Osteocyte (in vitro differentiated cells): ENCODE measurements around the gene DYNLT2B. TPM values are rescaled to one million over a fixed set of nuclear protein-coding genes. Genes with fewer than 3 reads are reported as not detected.

Experiments
- DNase-seq: peaks from one replicate; pipeline ENCODE4 v3.0.0; 2021; ENCODE audit warnings: mixed read lengths; ENCODE audit not compliant: unreplicated experiment; ENCODE audit errors: extremely low spot score
- H3K27ac Mint-ChIP-seq: one replicate; pipeline ENCODE4 v1.8.0; 2021; ENCODE audit warnings: mild to moderate bottlenecking, mixed read lengths; ENCODE audit not compliant: unreplicated experiment
- H3K27me3 Mint-ChIP-seq: one replicate; pipeline ENCODE4 v1.8.0; 2021; ENCODE audit warnings: mixed read lengths; ENCODE audit not compliant: unreplicated experiment
- H3K36me3 Mint-ChIP-seq: one replicate; pipeline ENCODE4 v1.8.0; 2021; ENCODE audit warnings: mixed read lengths; ENCODE audit not compliant: unreplicated experiment
- H3K4me1 Mint-ChIP-seq: one replicate; pipeline ENCODE4 v1.8.0; 2021; ENCODE audit warnings: mixed read lengths; ENCODE audit not compliant: unreplicated experiment
- H3K4me3 Mint-ChIP-seq: one replicate; pipeline ENCODE4 v1.8.0; 2021; ENCODE audit warnings: mild to moderate bottlenecking, moderate library complexity, mixed read lengths; ENCODE audit not compliant: unreplicated experiment
- H3K9me3 Mint-ChIP-seq: one replicate; pipeline ENCODE4 v1.8.0; 2021; ENCODE audit warnings: mixed read lengths; ENCODE audit not compliant: unreplicated experiment
- total RNA-seq: library from RNA; stranded (reverse); gene quantifications from 2 replicates; pipeline ENCODE4 v1.2.1, GENCODE V29; 2021
- TF ChIP-seq, protein P1 (sequence below): fragments of 200-600 bp; sonication (generic); IDR thresholded peaks from 2 replicates; pipeline ENCODE4 v1.5.0; 2021; ENCODE audit warnings: antibody characterized with exemption, mild to moderate bottlenecking, moderate library complexity

The DYNLT2B gene
- total RNA-seq, 1 donor from 2014 or later, result 19.5 TPM

GRCh38 chr3:196356556-196356955 is 38.5 kb upstream of the DYNLT2B start:
- no peaks in the 10 kb centered on the region for H3K4me1 Mint-ChIP-seq
- DNase-seq, result no peak
- no peaks in the 10 kb centered on the region for H3K9me3 Mint-ChIP-seq
- peaks cover 66% of the 10 kb centered on the region for H3K36me3 Mint-ChIP-seq
- H3K4me3 Mint-ChIP-seq, result no peak overlapping the region
- H3K27me3 Mint-ChIP-seq, result no peaks in the 10 kb centered on the region
- H3K27ac Mint-ChIP-seq, result no peak overlapping the region
- TF ChIP-seq, protein P1, sequence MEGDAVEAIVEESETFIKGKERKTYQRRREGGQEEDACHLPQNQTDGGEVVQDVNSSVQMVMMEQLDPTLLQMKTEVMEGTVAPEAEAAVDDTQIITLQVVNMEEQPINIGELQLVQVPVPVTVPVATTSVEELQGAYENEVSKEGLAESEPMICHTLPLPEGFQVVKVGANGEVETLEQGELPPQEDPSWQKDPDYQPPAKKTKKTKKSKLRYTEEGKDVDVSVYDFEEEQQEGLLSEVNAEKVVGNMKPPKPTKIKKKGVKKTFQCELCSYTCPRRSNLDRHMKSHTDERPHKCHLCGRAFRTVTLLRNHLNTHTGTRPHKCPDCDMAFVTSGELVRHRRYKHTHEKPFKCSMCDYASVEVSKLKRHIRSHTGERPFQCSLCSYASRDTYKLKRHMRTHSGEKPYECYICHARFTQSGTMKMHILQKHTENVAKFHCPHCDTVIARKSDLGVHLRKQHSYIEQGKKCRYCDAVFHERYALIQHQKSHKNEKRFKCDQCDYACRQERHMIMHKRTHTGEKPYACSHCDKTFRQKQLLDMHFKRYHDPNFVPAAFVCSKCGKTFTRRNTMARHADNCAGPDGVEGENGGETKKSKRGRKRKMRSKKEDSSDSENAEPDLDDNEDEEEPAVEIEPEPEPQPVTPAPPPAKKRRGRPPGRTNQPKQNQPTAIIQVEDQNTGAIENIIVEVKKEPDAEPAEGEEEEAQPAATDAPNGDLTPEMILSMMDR, result no peak

GRCh38 chr3:196355668-196356067 is 37.6 kb upstream of the DYNLT2B start:
- TF ChIP-seq, protein P1, result no peak
- H3K4me1 Mint-ChIP-seq, result no peaks in the 10 kb centered on the region
- H3K9me3 Mint-ChIP-seq, result no peaks in the 10 kb centered on the region
- no peak overlapping the region for H3K4me3 Mint-ChIP-seq
- DNase-seq, result no peak
- no peaks in the 10 kb centered on the region for H3K27me3 Mint-ChIP-seq
- no peak overlapping the region for H3K27ac Mint-ChIP-seq
- H3K36me3 Mint-ChIP-seq, result peaks cover 60% of the 10 kb centered on the region

DNA sequence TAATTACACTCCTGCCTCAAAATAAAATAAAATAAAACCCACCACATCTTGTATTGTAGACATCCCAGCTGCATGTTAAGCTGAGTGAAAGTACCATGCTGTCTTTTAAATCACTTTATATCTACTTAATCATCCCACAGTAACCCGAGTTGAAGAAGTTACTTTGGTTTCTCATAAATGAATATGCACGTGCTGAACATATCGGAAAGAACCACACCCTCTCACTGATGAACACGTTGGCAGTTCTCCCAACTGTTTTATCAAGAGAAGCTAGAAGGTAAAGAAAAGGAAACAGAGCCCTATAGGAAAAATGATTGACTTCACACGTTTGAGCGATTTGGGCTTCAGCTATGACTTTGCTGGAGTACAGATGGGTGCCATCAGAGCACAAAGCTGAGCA is 36.1 kb upstream of the DYNLT2B start:
- no peaks in the 10 kb centered on the region for H3K4me1 Mint-ChIP-seq
- H3K9me3 Mint-ChIP-seq, result peaks cover 6% of the 10 kb centered on the region
- H3K36me3 Mint-ChIP-seq, result peaks cover 64% of the 10 kb centered on the region
- no peak overlapping the region for H3K27ac Mint-ChIP-seq
- no peak for DNase-seq
- TF ChIP-seq, protein P1, result no peak
- H3K4me3 Mint-ChIP-seq, result no peak overlapping the region
- no peaks in the 10 kb centered on the region for H3K27me3 Mint-ChIP-seq

DNA sequence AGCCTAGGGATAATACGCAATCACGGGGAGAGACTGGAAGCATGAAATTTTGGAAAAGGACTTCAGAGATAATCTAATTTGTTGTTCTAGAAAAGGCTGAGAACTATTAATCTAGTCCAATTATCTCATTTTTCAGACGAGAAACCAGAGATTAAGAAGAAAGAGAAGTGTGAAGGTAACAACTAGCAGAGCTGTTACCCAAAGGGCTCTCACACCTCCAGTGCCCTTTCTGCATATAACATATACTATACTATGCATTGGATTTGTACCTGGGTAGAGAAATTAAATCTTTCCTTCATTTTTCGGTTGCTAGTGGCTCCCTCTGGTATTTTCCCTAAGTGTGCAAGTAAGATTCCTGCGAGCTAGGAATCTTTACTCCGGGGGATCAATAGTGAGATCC is 33.5 kb upstream of the DYNLT2B start:
- no peaks in the 10 kb centered on the region for H3K27me3 Mint-ChIP-seq
- H3K4me3 Mint-ChIP-seq, result no peak overlapping the region
- H3K36me3 Mint-ChIP-seq, result peaks cover 61% of the 10 kb centered on the region
- H3K4me1 Mint-ChIP-seq, result no peaks in the 10 kb centered on the region
- DNase-seq, result no peak
- no peak overlapping the region for H3K27ac Mint-ChIP-seq
- TF ChIP-seq, protein P1, result no peak
- H3K9me3 Mint-ChIP-seq, result peaks cover 6% of the 10 kb centered on the region

GRCh38 chr3:196350067-196350466 is 32.0 kb upstream of the DYNLT2B start:
- Mint-ChIP-seq H3K9me3 (peaks cover 6% of the 10 kb centered on the region), H3K4me1 (no peaks in the 10 kb centered on the region), H3K27ac (no peak overlapping the region), H3K4me3 (no peak overlapping the region), H3K36me3 (peaks cover 53% of the 10 kb centered on the region), H3K27me3 (no peaks in the 10 kb centered on the region)
- no peak for DNase-seq
- TF ChIP-seq, protein P1, result no peak
